Breast epithelium (tissue), 3 donors: ENCODE measurements around the gene PPP6R1.

ENCODE experiments used
- CTCF ChIP-seq, 3 donors: fragments of 450-650 bp; IDR thresholded peaks; one replicate each; pipeline ENCODE4 v1.5.1; 2016 to 2017; ENCODE audit warnings: antibody characterized with exemption in 3 of 3, mild to moderate bottlenecking in 3 of 3, moderate library complexity in 3 of 3
- POLR2A ChIP-seq: fragments of 450-650 bp; IDR thresholded peaks from one replicate; pipeline ENCODE4 v1.6.1; 2016; ENCODE audit warnings: antibody characterized with exemption, mild to moderate bottlenecking, moderate library complexity

- no peak for TF ChIP-seq CTCF (IDR thresholded peaks at IDR 0.05)
- TF ChIP-seq POLR2A, result no peak
Measured at GRCh38 chr19:55279770-55280643, 21.2 kb upstream of the PPP6R1 start, which contains the start of gene HSPBP1.
